Neuronal stem cell (in vitro differentiated cells): ENCODE data around the gene IP6K1.

Experiments
- DNase-seq: peaks from one replicate; pipeline ENCODE4 v3.0.0-alpha.2; 2013; ENCODE audit warnings: low spot score
- H2AFZ ChIP-seq: one replicate; pipeline ENCODE4 v1.6.1; 2013; ENCODE audit warnings: mild to moderate bottlenecking, low read length, inconsistent platforms
- H2AK5ac ChIP-seq: 2 replicates; pipeline ENCODE4 v1.6.1; 2013; ENCODE audit warnings: low read depth, mild to moderate bottlenecking, inconsistent platforms, low read length, moderate library complexity, mixed read lengths
- H2BK120ac ChIP-seq: 2 replicates; pipeline ENCODE4 v1.6.1; 2013; ENCODE audit warnings: low read depth, mild to moderate bottlenecking, inconsistent platforms, low read length, moderate library complexity, mixed read lengths
- H2BK12ac ChIP-seq: one replicate; pipeline ENCODE4 v1.6.1; 2013; ENCODE audit warnings: low read length, inconsistent platforms
- H2BK15ac ChIP-seq: 2 replicates; pipeline ENCODE4 v1.6.1; 2013; ENCODE audit warnings: mild to moderate bottlenecking, low read length, inconsistent platforms, mixed read lengths
- H2BK5ac ChIP-seq: one replicate; pipeline ENCODE4 v1.6.1; 2013; ENCODE audit warnings: inconsistent platforms, mild to moderate bottlenecking, low read length, moderate library complexity
- H3K14ac ChIP-seq: one replicate; pipeline ENCODE4 v1.6.1; 2013; ENCODE audit warnings: low read length, inconsistent platforms
- H3K18ac ChIP-seq: 2 replicates; pipeline ENCODE4 v1.6.1; 2013; ENCODE audit warnings: low read length, inconsistent platforms
- H3K23ac ChIP-seq: 2 replicates; pipeline ENCODE4 v1.6.1; 2013; ENCODE audit warnings: low read depth, mild to moderate bottlenecking, mixed read lengths, low read length, inconsistent platforms; ENCODE audit not compliant: poor library complexity
- H3K27ac ChIP-seq: replicated peaks from 3 replicates; pipeline ENCODE4 v1.5.1; 2013; ENCODE audit warnings: low read length, inconsistent platforms
- H3K27me3 ChIP-seq, 3 experiments: 2 replicates each; pipeline ENCODE4 v1.6.1; 2013; ENCODE audit warnings: low read length in 3 of 3, mild to moderate bottlenecking in 2 of 3, inconsistent platforms in 1 of 3, low read depth in 1 of 3, mixed read lengths in 1 of 3, moderate library complexity in 1 of 3; ENCODE audit not compliant: control insufficient read depth in 3 of 3, insufficient read depth in 3 of 3
- H3K36me3 ChIP-seq, 2 donors: replicated peaks in 1 of 2; 2 replicates each; pipeline ENCODE4 v1.6.1; 2013; ENCODE audit warnings: low read length in 2 of 2; ENCODE audit not compliant: control insufficient read depth in 2 of 2, insufficient read depth in 2 of 2
- H3K4ac ChIP-seq: 2 replicates; pipeline ENCODE4 v1.6.1; 2013; ENCODE audit warnings: inconsistent platforms, mild to moderate bottlenecking, low read length, moderate library complexity
- H3K4me1 ChIP-seq, 2 donors: 1 replicate in 1 of 2; 2 replicates in 1 of 2; pipeline ENCODE4 v1.6.1; 2013; ENCODE audit warnings: low read length in 2 of 2, low read depth in 1 of 2; ENCODE audit not compliant: control insufficient read depth in 2 of 2, insufficient read depth in 1 of 2
- H3K4me2 ChIP-seq: one replicate; pipeline ENCODE4 v1.6.1; 2013; ENCODE audit warnings: mild to moderate bottlenecking, low read length, inconsistent platforms; ENCODE audit not compliant: insufficient read depth, poor library complexity, severe bottlenecking
- H3K4me3 ChIP-seq, 2 donors: 2 replicates each; pipeline ENCODE4 v1.5.1; 2013; ENCODE audit warnings: low read length in 2 of 2, mild to moderate bottlenecking in 2 of 2, inconsistent platforms in 1 of 2, moderate library complexity in 1 of 2
- H3K79me1 ChIP-seq: one replicate; pipeline ENCODE4 v1.6.1; 2013; ENCODE audit warnings: low read depth, mild to moderate bottlenecking, inconsistent platforms, low read length, moderate library complexity
- H3K9ac ChIP-seq: one replicate; pipeline ENCODE4 v1.6.1; 2013; ENCODE audit warnings: mild to moderate bottlenecking, low read depth, low read length, inconsistent platforms; ENCODE audit not compliant: poor library complexity
- H3K9me3 ChIP-seq, 2 donors: replicated peaks in 1 of 2; 2 replicates each; pipeline versions ENCODE3 to v1.6.1; 2013; ENCODE audit warnings: low read length in 2 of 2, mild to moderate bottlenecking in 2 of 2, inconsistent platforms in 1 of 2, low read depth in 1 of 2, mixed read lengths in 1 of 2, moderate library complexity in 1 of 2; ENCODE audit not compliant: control insufficient read depth in 2 of 2, insufficient read depth in 1 of 2
- H4K8ac ChIP-seq: one replicate; pipeline ENCODE4 v1.6.1; 2013; ENCODE audit warnings: low read depth, mild to moderate bottlenecking, inconsistent platforms, low read length, moderate library complexity
- H4K91ac ChIP-seq: one replicate; pipeline ENCODE4 v1.6.1; 2013; ENCODE audit warnings: low read length, low read depth, mild to moderate bottlenecking, inconsistent platforms; ENCODE audit not compliant: poor library complexity
- WGBS, 2 donors: extraction: QIAGEN DNeasy Blood & Tissue Kit; methylation state at CpG; one replicate each; pipeline ENCODE4 v1.1.7; 2013; ENCODE audit warnings: missing lambda C conversion rate in 2 of 2, mixed read lengths in 1 of 2; ENCODE audit not compliant: insufficient read length in 2 of 2, insufficient replicate concordance in 1 of 2; ENCODE audit errors: extremely low coverage in 2 of 2; 5-methylcytosine and 5-hydroxymethylcytosine counted together

Gene IP6K1

DNA sequence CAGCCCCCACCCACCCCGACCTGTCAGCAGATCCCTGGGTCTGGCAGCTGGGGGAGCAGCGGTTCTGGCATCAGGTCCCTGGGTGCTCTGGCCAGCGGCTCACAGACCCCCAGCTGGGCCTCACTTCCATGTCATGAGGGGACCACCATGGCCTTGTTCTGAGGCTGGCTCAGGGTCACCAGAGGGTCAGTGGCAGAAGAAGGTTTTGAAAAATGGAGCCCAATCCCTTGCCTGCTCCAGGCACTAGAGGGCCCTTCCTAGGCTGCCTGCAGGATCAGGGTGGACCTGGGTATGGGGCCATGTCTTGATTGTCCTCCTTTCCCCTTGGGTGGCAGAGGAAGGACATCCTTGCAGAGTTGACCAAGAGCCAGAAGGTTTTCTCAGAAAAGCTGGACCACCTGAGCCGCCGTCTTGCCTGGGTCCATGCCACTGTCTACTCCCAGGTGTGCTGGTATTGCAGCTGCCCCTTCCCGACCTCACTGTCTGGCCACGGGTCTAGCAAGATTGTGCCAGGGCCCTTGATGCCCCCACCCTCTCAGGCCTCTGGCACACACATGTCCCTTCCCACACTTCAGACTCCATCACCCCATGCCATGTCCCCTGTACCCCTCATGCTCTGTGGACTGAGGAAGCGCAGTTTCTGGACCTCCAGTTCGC is 79.8 kb downstream of the IP6K1 start:
- Histone ChIP-seq H3K79me1 (no peaks in the 10 kb centered on the region), H2BK15ac (no peak overlapping the region), H4K8ac (no peak overlapping the region), H3K23ac (no peak overlapping the region), H2AK5ac (no peak overlapping the region), H3K4ac (no peak overlapping the region), H3K9me3 (peaks cover 0 to 2% of the 10 kb centered on the region in 2 donors), H4K91ac (no peak overlapping the region), H3K4me2 (no peak overlapping the region), H2AFZ (no peak overlapping the region), H3K4me1 (no peaks in the 10 kb centered on the region), H3K14ac (no peak overlapping the region), H2BK120ac (no peak overlapping the region), H3K9ac (peak overlapping the region; percentile 21), H2BK5ac (no peak overlapping the region), H3K27me3 (no peaks in the 10 kb centered on the region), H3K36me3 (peaks cover 16 to 42% of the 10 kb centered on the region in 2 donors), H3K4me3 (no peak overlapping the region), H2BK12ac (no peak overlapping the region), H3K18ac (no peak overlapping the region), H3K27ac (no peak overlapping the region)
- no peak for DNase-seq
- WGBS, 2 donors: no CpG with 5 or more reads among the region's 9 CpGs

DNA sequence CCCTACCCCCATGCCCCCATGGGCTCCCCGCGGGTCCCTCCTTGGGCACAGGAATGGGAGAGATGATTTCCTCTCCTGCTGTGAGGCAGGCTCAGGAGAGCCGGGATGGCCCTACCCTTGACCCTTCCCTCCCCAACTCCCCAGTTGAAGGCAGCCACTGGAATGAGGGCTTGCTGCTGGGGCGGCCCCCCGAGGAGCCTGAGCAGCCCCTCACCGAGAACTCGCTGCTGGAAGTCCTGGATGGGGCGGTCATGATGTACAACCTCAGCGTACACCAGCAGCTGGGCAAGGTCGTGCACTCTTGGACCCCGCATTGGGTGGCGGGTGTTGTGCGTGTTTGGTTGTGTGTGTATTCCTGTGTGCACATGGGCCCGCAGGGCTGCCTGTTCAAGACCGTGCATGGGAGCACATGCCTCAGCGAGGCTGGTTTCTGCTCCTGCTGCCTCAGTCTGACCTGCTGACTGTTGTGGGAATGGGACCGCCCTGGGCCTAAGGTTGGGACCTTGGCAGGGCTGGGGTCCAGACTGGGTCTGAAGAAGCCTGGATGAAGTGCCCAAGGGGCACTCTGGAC is 80.9 kb downstream of the IP6K1 start:
- Histone ChIP-seq H3K9me3 (peaks cover 0 to 2% of the 10 kb centered on the region in 2 donors), H3K27me3 (no peaks in the 10 kb centered on the region), H3K4me3 (no peak overlapping the region), H3K14ac (no peak overlapping the region), H3K18ac (no peak overlapping the region), H4K91ac (no peak overlapping the region), H3K79me1 (no peaks in the 10 kb centered on the region), H2BK15ac (no peak overlapping the region), H3K9ac (peak overlapping the region; percentile 21), H2AFZ (no peak overlapping the region), H2BK120ac (no peak overlapping the region), H2BK12ac (no peak overlapping the region), H3K36me3 (peaks cover 15 to 43% of the 10 kb centered on the region in 2 donors), H3K23ac (peak overlapping the region; percentile 73), H3K4ac (no peak overlapping the region), H4K8ac (no peak overlapping the region), H3K4me2 (no peak overlapping the region), H3K27ac (no peak overlapping the region), H2AK5ac (no peak overlapping the region), H3K4me1 (peaks cover 0 to 2% of the 10 kb centered on the region in 2 donors), H2BK5ac (peak overlapping the region; percentile 35)
- WGBS, 2 donors: no CpG with 5 or more reads among the region's 17 CpGs
- DNase-seq: no peak

DNA sequence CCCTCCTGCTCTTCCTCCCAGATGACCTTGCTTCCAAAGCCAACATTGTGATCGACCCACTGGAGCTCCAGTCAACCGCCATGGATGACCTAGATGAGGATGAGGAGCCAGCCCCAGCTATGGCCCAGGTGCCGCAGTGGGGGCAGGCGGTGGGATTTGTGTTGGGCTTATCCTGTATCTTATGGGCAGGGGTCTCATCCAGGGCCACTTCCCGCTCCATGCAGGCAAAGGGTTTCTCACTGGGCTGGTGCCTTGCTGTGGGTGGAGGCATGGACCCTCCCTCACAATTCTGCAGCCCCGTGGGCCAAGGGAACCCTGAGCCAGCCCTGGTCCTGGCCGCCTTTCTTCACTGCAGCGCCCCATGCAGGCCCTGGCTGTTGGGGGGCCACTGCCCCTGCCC is 81.7 kb downstream of the IP6K1 start:
- no peak overlapping the region for H3K4me3 ChIP-seq
- H3K27ac ChIP-seq: no peak overlapping the region
- peaks cover 0 to 2% of the 10 kb centered on the region in 2 donors for H3K4me1 ChIP-seq
- H3K4me2 ChIP-seq: no peak overlapping the region
- H2BK12ac ChIP-seq: peak overlapping the region; percentile 41
- H2AFZ ChIP-seq: no peak overlapping the region
- no peak overlapping the region for H2BK5ac ChIP-seq
- H4K8ac ChIP-seq: no peak overlapping the region
- H3K79me1 ChIP-seq: no peaks in the 10 kb centered on the region
- no peak overlapping the region for H2BK15ac ChIP-seq
- no peaks in the 10 kb centered on the region for H3K27me3 ChIP-seq
- no peak overlapping the region for H3K14ac ChIP-seq
- WGBS, 2 donors: no CpG with 5 or more reads among the region's 8 CpGs
- no peak overlapping the region for H4K91ac ChIP-seq
- H2BK120ac ChIP-seq: no peak overlapping the region
- no peak overlapping the region for H3K18ac ChIP-seq
- no peak overlapping the region for H3K23ac ChIP-seq
- H3K36me3 ChIP-seq: peaks cover 15 to 43% of the 10 kb centered on the region in 2 donors
- no peak for DNase-seq
- H2AK5ac ChIP-seq: no peak overlapping the region
- no peak overlapping the region for H3K9ac ChIP-seq
- no peak overlapping the region for H3K4ac ChIP-seq
- peaks cover 0 to 2% of the 10 kb centered on the region in 2 donors for H3K9me3 ChIP-seq

DNA sequence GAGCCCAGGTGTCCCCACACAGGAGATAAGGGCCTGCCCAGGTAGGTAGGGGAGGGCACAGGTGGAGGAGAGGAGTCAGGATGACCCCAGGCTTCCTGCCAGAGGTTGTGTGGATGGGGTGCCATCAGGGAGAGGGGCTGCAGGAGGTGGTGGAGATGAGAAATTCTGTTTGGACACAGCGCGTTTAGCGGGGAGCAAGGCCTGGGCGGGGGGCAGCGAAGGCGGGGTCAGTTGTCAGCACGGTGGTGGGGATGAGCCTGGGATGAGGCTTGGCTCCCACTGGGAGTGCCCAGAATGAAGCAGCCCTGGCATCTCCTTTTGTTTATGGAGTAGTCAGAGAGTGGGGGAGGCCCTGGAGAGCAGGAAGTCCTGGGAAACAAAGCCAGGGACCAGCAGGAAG is 82.4 kb downstream of the IP6K1 start:
- Histone ChIP-seq H2AK5ac (no peak overlapping the region), H4K8ac (no peak overlapping the region), H3K27ac (no peak overlapping the region), H3K4ac (no peak overlapping the region), H3K27me3 (no peaks in the 10 kb centered on the region), H2BK12ac (no peak overlapping the region), H3K4me3 (no peak overlapping the region), H3K23ac (no peak overlapping the region), H2AFZ (no peak overlapping the region), H3K4me1 (peaks cover 0 to 2% of the 10 kb centered on the region in 2 donors), H3K18ac (no peak overlapping the region), H3K9ac (peak overlapping the region; percentile 67), H3K79me1 (no peaks in the 10 kb centered on the region), H3K9me3 (peaks cover 0 to 2% of the 10 kb centered on the region in 2 donors), H2BK15ac (no peak overlapping the region), H4K91ac (no peak overlapping the region), H3K36me3 (peaks cover 15 to 43% of the 10 kb centered on the region in 2 donors), H2BK120ac (no peak overlapping the region), H3K4me2 (no peak overlapping the region), H3K14ac (no peak overlapping the region), H2BK5ac (no peak overlapping the region)
- DNase-seq: no peak
- no CpG with 5 or more reads among the region's 7 CpGs for WGBS, 2 donors
